SK-N-SH (cell line): ENCODE measurements around the gene OPTC.

Source experiments
- CHD2 ChIP-seq: fragments of 150-350 bp; IDR thresholded peaks from 2 replicates; pipeline ENCODE4 v1.6.1; 2018; ENCODE audit warnings: low read length; ENCODE audit not compliant: partially characterized antibody
- CTCF ChIP-seq: fragments of 200-600 bp; sonication (generic); IDR thresholded peaks from 2 replicates; pipeline ENCODE4 v1.6.1; 2017; ENCODE audit warnings: antibody characterized with exemption, mild to moderate bottlenecking, moderate library complexity
- EP300 ChIP-seq, 2 experiments: IDR thresholded peaks; 2 replicates each; pipeline versions ENCODE4 v1.4.0 to v1.6.1; 2012; ENCODE audit warnings: borderline replicate concordance in 1 of 2, low read depth in 1 of 2, low read length in 1 of 2
- EZH2phosphoT487 ChIP-seq: fragments of 200-600 bp; sonication (generic); IDR thresholded peaks from 2 replicates; pipeline ENCODE4 v1.6.1; 2017; ENCODE audit warnings: low read depth, mixed run types, mild to moderate bottlenecking, antibody characterized with exemption, moderate library complexity, borderline replicate concordance
- FOXJ3 ChIP-seq: sonication (generic); formaldehyde crosslinking; IDR thresholded peaks from 2 replicates; pipeline ENCODE4 v1.5.1; 2020; ENCODE audit warnings: mild to moderate bottlenecking, missing genetic modification reagents
- FOXM1 ChIP-seq: IDR thresholded peaks from 2 replicates; pipeline ENCODE4 v1.4.0; 2012; ENCODE audit warnings: low read depth, mild to moderate bottlenecking
- GABPA ChIP-seq: IDR thresholded peaks from 2 replicates; pipeline ENCODE4 v1.4.0; 2012; ENCODE audit warnings: low read depth, mild to moderate bottlenecking
- NFIC ChIP-seq: IDR thresholded peaks from 2 replicates; pipeline ENCODE4 v1.4.0; 2012; ENCODE audit warnings: borderline replicate concordance
- SIN3A ChIP-seq: IDR thresholded peaks from 2 replicates; pipeline ENCODE4 v1.6.1; 2012; ENCODE audit warnings: low read depth, mild to moderate bottlenecking, low read length, moderate library complexity, borderline replicate concordance
- SMC3 ChIP-seq: IDR thresholded peaks from 2 replicates; pipeline ENCODE4 v1.6.1; 2012; ENCODE audit warnings: low read depth, low read length, improper control_type of control experiment
- TCF12 ChIP-seq: IDR thresholded peaks from 2 replicates; pipeline ENCODE4 v1.4.0; 2012
- TEAD4 ChIP-seq: IDR thresholded peaks from 2 replicates; pipeline ENCODE4 v1.4.0; 2012; ENCODE audit warnings: mild to moderate bottlenecking, borderline replicate concordance; ENCODE audit not compliant: insufficient read depth
- USF2 ChIP-seq: fragments of 150-350 bp; IDR thresholded peaks from 2 replicates; pipeline ENCODE4 v1.6.1; 2017; ENCODE audit warnings: antibody characterized with exemption, low read length, low read depth, borderline replicate concordance
- YY1 ChIP-seq: IDR thresholded peaks from 2 replicates; pipeline ENCODE4 v1.4.0; 2012; ENCODE audit warnings: low read depth, mild to moderate bottlenecking

GRCh38 chr1:203486618-203487370 lies 7.2 kb upstream of the OPTC start:
- TF ChIP-seq CTCF = no peak
- TF ChIP-seq TCF12 = no peak
- no peak for TF ChIP-seq EZH2phosphoT487
- TF ChIP-seq SIN3A = no peak
- no peak for TF ChIP-seq YY1
- no peak for TF ChIP-seq FOXJ3
- TF ChIP-seq SMC3 = no peak
- TF ChIP-seq EP300 (IDR thresholded peaks at IDR 0.05; ENCODE audit: borderline replicate concordance in 1 of 2, low read depth in 1 of 2, low read length in 1 of 2) = no peak
- TF ChIP-seq CHD2 = no peak
- TF ChIP-seq TEAD4 = no peak
- no peak for TF ChIP-seq GABPA
- no peak for TF ChIP-seq NFIC
- no peak for TF ChIP-seq USF2
- TF ChIP-seq FOXM1 = no peak
